WTC11 (cell line): ENCODE data around the gene NDN. TPM values are rescaled to one million over a fixed set of nuclear protein-coding genes. Genes with fewer than 3 reads are reported as not detected.

Experiments
- ATAC-seq: fragments of 200-7000 bp; cut with Tn5 transposase; 2 replicates; pipeline ENCODE4 v1.10.0; 2021; ENCODE audit warnings: mild to moderate bottlenecking, moderate library complexity
- CTCF ChIA-PET: fragments of 300-600 bp; sonication (Branson Sonifier 250); formaldehyde crosslinking; loops from one replicate; lab custom pipeline; 2021; ENCODE audit warnings: antibody characterized with exemption; lab: Charles Lee
- POLR2A ChIA-PET: fragments of 350-600 bp; sonication (Branson Sonifier 250); formaldehyde crosslinking; loops from one replicate; lab custom pipeline; 2021; ENCODE audit warnings: antibody characterized with exemption; lab: Charles Lee
- DNase-seq: peaks from one replicate; pipeline ENCODE4 v3.0.0; 2021; ENCODE audit warnings: low spot score
- H3K27ac Mint-ChIP-seq: 2 replicates; pipeline ENCODE4 v1.8.0; 2021; ENCODE audit warnings: mixed read lengths
- H3K27me3 Mint-ChIP-seq: 2 replicates; pipeline ENCODE4 v1.8.0; 2021; ENCODE audit warnings: low read depth, mild to moderate bottlenecking, moderate library complexity, mixed read lengths
- H3K36me3 Mint-ChIP-seq: 2 replicates; pipeline ENCODE4 v1.8.0; 2021; ENCODE audit warnings: mixed read lengths
- H3K4me1 Mint-ChIP-seq: 2 replicates; pipeline ENCODE4 v1.8.0; 2022; ENCODE audit warnings: mixed read lengths
- H3K4me3 Mint-ChIP-seq: 2 replicates; pipeline ENCODE4 v1.8.0; 2021; ENCODE audit warnings: mild to moderate bottlenecking, moderate library complexity, mixed read lengths
- H3K9me3 Mint-ChIP-seq: 2 replicates; pipeline ENCODE4 v1.8.0; 2021; ENCODE audit warnings: mixed read lengths
- ESRRA ChIP-seq: sonication (generic); formaldehyde crosslinking; IDR thresholded peaks from 2 replicates; pipeline ENCODE4 v1.8.1; 2022; ENCODE audit warnings: mild to moderate bottlenecking, missing genetic modification reagents, borderline replicate concordance
- ETV6 ChIP-seq: sonication (generic); formaldehyde crosslinking; IDR thresholded peaks from 2 replicates; pipeline ENCODE4 v1.8.1; 2022; ENCODE audit warnings: mild to moderate bottlenecking, missing genetic modification reagents
- FOXJ3 ChIP-seq: sonication (generic); formaldehyde crosslinking; IDR thresholded peaks from 2 replicates; pipeline ENCODE4 v1.9.0; 2021; ENCODE audit warnings: missing genetic modification reagents, mild to moderate bottlenecking, borderline replicate concordance
- IRF2 ChIP-seq: sonication (generic); formaldehyde crosslinking; IDR thresholded peaks from 2 replicates; pipeline ENCODE4 v1.8.0; 2022; ENCODE audit warnings: low read depth, missing genetic modification reagents, borderline replicate concordance
- NFE2L1 ChIP-seq: sonication (generic); formaldehyde crosslinking; IDR thresholded peaks from 2 replicates; pipeline ENCODE4 v1.8.1; 2023; ENCODE audit warnings: missing genetic modification reagents
- NR3C1 ChIP-seq: sonication (generic); formaldehyde crosslinking; conservative IDR thresholded peaks from 2 replicates; pipeline ENCODE4 v1.8.1; 2023; ENCODE audit warnings: low read depth, mild to moderate bottlenecking, missing genetic modification reagents
- PRRX2 ChIP-seq: fragments of 250-450 bp; sonication (Bioruptor Pico); IDR thresholded peaks from 2 replicates; pipeline ENCODE4 v1.8.0; 2021; ENCODE audit warnings: mild to moderate bottlenecking
- SP1 ChIP-seq: sonication (generic); formaldehyde crosslinking; conservative IDR thresholded peaks from 2 replicates; pipeline ENCODE4 v1.8.1; 2022; ENCODE audit warnings: missing genetic modification reagents
- TEAD4 ChIP-seq: sonication (generic); formaldehyde crosslinking; IDR thresholded peaks from 2 replicates; pipeline ENCODE4 v1.8.0; 2022; ENCODE audit warnings: mild to moderate bottlenecking, missing genetic modification reagents
- ZNF317 ChIP-seq: sonication (generic); formaldehyde crosslinking; IDR thresholded peaks from 2 replicates; pipeline ENCODE4 v1.8.1; 2023; ENCODE audit warnings: low read depth, mild to moderate bottlenecking, moderate library complexity, missing genetic modification reagents, borderline replicate concordance
- total RNA-seq: library from RNA; stranded (reverse); gene quantifications from 3 replicates; pipeline ENCODE4 v1.2.3, GENCODE V29; 2021
- TF ChIP-seq, protein P1 (sequence below): sonication (generic); formaldehyde crosslinking; IDR thresholded peaks from 2 replicates; pipeline ENCODE4 v1.8.1; 2023; ENCODE audit warnings: mild to moderate bottlenecking, missing genetic modification reagents
- TF ChIP-seq, protein P2 (sequence below): sonication (generic); formaldehyde crosslinking; IDR thresholded peaks from 2 replicates; pipeline ENCODE4 v1.8.1; 2022; ENCODE audit warnings: mild to moderate bottlenecking, moderate library complexity, missing genetic modification reagents
- TF ChIP-seq, protein P3 (sequence below): fragments of 200-600 bp; IDR thresholded peaks from 2 replicates; pipeline ENCODE4 v1.8.0; 2022; ENCODE audit warnings: antibody characterized with exemption

The NDN gene
- total RNA-seq, 1 experiment from 2014 or later = 40.0 TPM

DNA sequence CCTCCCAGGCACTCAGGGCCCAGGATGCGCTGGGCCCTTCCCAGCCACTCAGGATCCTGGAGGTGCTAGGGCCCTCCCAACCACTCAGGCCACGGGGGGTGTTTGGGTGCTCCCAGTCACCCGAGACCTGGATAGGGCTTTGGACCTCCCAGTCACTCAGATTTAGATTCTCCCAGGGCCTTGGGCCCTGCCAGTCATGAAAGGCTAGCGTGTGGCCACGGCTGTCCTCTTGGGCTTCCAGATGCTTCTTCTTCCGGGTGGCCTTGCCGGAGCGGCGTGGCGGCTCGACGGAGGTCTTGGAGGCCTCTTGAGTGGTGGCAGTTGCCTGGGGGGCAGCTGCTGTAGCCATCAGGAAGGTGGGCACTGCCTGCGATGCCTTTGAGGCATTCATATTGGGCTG, 42.3 kb downstream of the NDN start:
- no peak for DNase-seq
- CTCF ChIA-PET = interaction anchor here (0.6 to 1.6 kb wide), 7 partner anchors 16 to 233 kb away, joined by 3 to 12 read pairs (median 6); no protein-coding TSS in a partner anchor
- peaks cover 21% of the 10 kb centered on the region for H3K36me3 Mint-ChIP-seq
- TF ChIP-seq IRF2 (CRISPR knock-in tag) = no peak
- TF ChIP-seq, protein P1, sequence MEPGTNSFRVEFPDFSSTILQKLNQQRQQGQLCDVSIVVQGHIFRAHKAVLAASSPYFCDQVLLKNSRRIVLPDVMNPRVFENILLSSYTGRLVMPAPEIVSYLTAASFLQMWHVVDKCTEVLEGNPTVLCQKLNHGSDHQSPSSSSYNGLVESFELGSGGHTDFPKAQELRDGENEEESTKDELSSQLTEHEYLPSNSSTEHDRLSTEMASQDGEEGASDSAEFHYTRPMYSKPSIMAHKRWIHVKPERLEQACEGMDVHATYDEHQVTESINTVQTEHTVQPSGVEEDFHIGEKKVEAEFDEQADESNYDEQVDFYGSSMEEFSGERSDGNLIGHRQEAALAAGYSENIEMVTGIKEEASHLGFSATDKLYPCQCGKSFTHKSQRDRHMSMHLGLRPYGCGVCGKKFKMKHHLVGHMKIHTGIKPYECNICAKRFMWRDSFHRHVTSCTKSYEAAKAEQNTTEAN (CRISPR knock-in tag) = no peak
- TF ChIP-seq PRRX2 (CRISPR knock-in tag) = no peak
- TF ChIP-seq ZNF317 (CRISPR knock-in tag) = no peak
- TF ChIP-seq FOXJ3 (CRISPR knock-in tag) = no peak
- H3K9me3 Mint-ChIP-seq = peaks cover 17% of the 10 kb centered on the region
- no peak overlapping the region; the same call in 1 of the 2 replicates for H3K4me3 Mint-ChIP-seq
- POLR2A ChIA-PET = no interaction called here
- no peak for ATAC-seq
- H3K27ac Mint-ChIP-seq = no peak overlapping the region
- H3K4me1 Mint-ChIP-seq = peaks cover 12% of the 10 kb centered on the region
- peaks cover 7% of the 10 kb centered on the region; the same call in 1 of the 2 replicates for H3K27me3 Mint-ChIP-seq

DNA sequence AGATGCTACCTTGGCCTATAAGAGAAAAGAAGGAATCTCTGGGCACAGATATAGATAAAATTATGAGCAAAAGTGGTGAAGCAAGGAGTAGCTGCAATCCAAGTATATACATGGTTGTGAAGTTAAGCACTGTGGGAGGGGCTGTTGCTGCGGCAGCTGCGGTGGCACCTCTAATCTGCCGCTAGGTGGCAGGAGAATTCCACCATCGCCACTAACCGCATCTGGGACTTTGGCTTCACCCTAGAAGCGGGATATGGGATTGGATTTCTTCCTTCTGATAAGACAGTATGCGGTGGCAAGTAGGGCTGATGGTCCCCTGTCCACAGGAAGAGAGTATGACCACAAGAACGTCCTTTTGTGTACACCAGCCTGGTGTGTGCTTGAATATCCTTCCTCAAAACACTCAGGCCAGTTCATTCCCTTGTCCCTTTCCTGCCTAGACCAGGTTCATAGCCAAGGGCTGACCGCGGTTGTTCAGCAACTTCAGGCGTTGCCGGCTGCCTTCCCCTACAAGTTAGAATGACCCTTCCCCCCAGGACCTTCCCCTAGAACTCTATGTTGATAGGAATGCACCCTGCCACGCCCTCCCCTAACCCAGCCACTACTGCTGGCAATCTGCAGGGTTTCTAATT, 44.6 kb downstream of the NDN start:
- H3K9me3 Mint-ChIP-seq = peaks cover 20% of the 10 kb centered on the region
- CTCF ChIA-PET = interaction anchor here (0.9 to 1.7 kb wide), 7 partner anchors 13 to 235 kb away, joined by 3 to 10 read pairs (median 6); no protein-coding TSS in a partner anchor

More for the DNA sequence above, 44.6 kb downstream of the NDN start:
- peak; percentile 69 for DNase-seq
- Mint-ChIP-seq H3K4me3 (peak overlapping the region; percentile 38), H3K27me3 (peaks cover 11% of the 10 kb centered on the region), H3K36me3 (peaks cover 25% of the 10 kb centered on the region), H3K4me1 (peaks cover 6% of the 10 kb centered on the region; the same call in 1 of the 2 replicates), H3K27ac (no peak overlapping the region)
- POLR2A ChIA-PET = no interaction called here
- TF ChIP-seq TEAD4 (CRISPR knock-in tag) (no peak), SP1 (CRISPR knock-in tag) (no peak), NR3C1 (CRISPR knock-in tag) (no peak), NFE2L1 (CRISPR knock-in tag) (no peak), ESRRA (CRISPR knock-in tag) (no peak), ETV6 (CRISPR knock-in tag) (no peak)
- TF ChIP-seq, protein P2, sequence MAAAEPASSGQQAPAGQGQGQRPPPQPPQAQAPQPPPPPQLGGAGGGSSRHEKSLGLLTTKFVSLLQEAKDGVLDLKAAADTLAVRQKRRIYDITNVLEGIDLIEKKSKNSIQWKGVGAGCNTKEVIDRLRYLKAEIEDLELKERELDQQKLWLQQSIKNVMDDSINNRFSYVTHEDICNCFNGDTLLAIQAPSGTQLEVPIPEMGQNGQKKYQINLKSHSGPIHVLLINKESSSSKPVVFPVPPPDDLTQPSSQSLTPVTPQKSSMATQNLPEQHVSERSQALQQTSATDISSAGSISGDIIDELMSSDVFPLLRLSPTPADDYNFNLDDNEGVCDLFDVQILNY (CRISPR knock-in tag) = no peak
- TF ChIP-seq, protein P3, sequence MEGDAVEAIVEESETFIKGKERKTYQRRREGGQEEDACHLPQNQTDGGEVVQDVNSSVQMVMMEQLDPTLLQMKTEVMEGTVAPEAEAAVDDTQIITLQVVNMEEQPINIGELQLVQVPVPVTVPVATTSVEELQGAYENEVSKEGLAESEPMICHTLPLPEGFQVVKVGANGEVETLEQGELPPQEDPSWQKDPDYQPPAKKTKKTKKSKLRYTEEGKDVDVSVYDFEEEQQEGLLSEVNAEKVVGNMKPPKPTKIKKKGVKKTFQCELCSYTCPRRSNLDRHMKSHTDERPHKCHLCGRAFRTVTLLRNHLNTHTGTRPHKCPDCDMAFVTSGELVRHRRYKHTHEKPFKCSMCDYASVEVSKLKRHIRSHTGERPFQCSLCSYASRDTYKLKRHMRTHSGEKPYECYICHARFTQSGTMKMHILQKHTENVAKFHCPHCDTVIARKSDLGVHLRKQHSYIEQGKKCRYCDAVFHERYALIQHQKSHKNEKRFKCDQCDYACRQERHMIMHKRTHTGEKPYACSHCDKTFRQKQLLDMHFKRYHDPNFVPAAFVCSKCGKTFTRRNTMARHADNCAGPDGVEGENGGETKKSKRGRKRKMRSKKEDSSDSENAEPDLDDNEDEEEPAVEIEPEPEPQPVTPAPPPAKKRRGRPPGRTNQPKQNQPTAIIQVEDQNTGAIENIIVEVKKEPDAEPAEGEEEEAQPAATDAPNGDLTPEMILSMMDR = peak; percentile 76
- ATAC-seq = peak; percentile 77

Other genes starting within 250 kb of the NDN start
- gene GOLGA6L2, start 240.1 kb downstream of the NDN start, total RNA-seq = not detected in 3 replicates
- gene MKRN3, start 121.6 kb downstream of the NDN start, total RNA-seq = not detected in 3 replicates
- 10.7 to 12.4 TPM (median 11.2 TPM) in 3 replicates for gene MAGEL2, start 39.4 kb downstream of the NDN start, total RNA-seq